GM21423 (cell line): ENCODE measurements around the gene RFPL1.
"Not testable (repeated sequence)": the region's sequence is repeated elsewhere in the genome, so short reads cannot be mapped to it uniquely, and the experiment has no call there.

Source experiments
- ATAC-seq: cut with Tn5 transposase; IDR thresholded peaks from one replicate; pipeline ENCODE4 v1.9.1; 2021; ENCODE audit warnings: mild to moderate bottlenecking, moderate library complexity; ENCODE audit not compliant: unreplicated experiment

RFPL1 gene

GRCh38 chr22:29476116-29476515 is 37.7 kb downstream of the RFPL1 start:
- no peak for ATAC-seq

GRCh38 chr22:29477723-29478318 is 39.4 kb downstream of the RFPL1 start:
- no peak for ATAC-seq

GRCh38 chr22:29478326-29479276 is 40.2 kb downstream of the RFPL1 start:
- ATAC-seq: no peak

GRCh38 chr22:29479417-29480261 is 41.3 kb downstream of the RFPL1 start, which contains the start of gene NEFH:
Gene NEFH, plus strand, starts transcription at chr22:29480218. Its CDS starts 45 bp downstream, at chr22:29480263.
- ATAC-seq: no peak

- no peak for ATAC-seq
Measured at GRCh38 chr22:29480262-29480511, 41.8 kb downstream of the RFPL1 start.

GRCh38 chr22:29480512-29481264 is 42.3 kb downstream of the RFPL1 start:
- no peak for ATAC-seq

- no peak for ATAC-seq
Measured at GRCh38 chr22:29481265-29482000, 43.0 kb downstream of the RFPL1 start.

- no peak for ATAC-seq
Measured at GRCh38 chr22:29482253-29482652, 43.9 kb downstream of the RFPL1 start.

GRCh38 chr22:29482726-29483125 is 44.3 kb downstream of the RFPL1 start:
- no peak for ATAC-seq

GRCh38 chr22:29483254-29483653 is 44.9 kb downstream of the RFPL1 start:
- ATAC-seq: no peak

- no peak for ATAC-seq
Measured at GRCh38 chr22:29484642-29485041, 46.3 kb downstream of the RFPL1 start.

- ATAC-seq: no peak
Measured at GRCh38 chr22:29485448-29485847, 47.1 kb downstream of the RFPL1 start.

GRCh38 chr22:29487426-29487986 is 49.1 kb downstream of the RFPL1 start:
- no peak for ATAC-seq

GRCh38 chr22:29489127-29489780 is 50.9 kb downstream of the RFPL1 start:
- not testable (repeated sequence) for ATAC-seq

GRCh38 chr22:29491012-29491411 is 52.6 kb downstream of the RFPL1 start:
- no peak for ATAC-seq
